Inflammatory macrophage treated with lipopolysaccharide for 4 hours (primary cell): ENCODE data around the gene TLCD2.

Experiments used
- DNase-seq: peaks from one replicate; pipeline ENCODE4 v3.0.0-alpha.2; 2020

Gene TLCD2

DNA sequence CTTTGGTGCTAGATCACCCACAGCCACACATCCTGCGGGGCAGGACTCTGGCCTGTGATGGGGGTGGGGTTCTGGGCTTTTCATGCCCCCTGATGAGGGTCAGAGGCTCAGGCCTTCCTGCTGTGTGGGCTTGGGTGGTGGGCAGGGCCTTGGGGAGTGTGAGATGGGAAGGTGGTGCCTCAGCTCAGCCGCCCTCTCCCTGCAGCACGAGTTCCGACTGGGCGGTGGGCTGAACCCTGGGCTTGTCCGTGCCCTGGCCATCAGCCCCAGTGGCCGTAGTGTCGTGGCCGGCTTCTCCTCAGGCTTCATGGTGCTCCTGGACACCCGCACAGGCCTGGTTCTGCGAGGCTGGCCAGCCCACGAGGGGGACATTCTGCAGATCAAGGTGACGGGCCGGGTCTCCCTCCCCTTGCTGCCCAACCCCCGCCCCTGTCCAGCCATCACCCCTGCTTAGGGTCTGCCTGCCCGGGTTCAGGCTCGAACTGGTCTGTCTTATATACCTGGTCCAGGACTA, 25.7 kb upstream of the TLCD2 start:
- no peak for DNase-seq

- DNase-seq, result no peak
Observed at GRCh38 chr17:1735418-1735817, 25.2 kb upstream of the TLCD2 start.

DNA sequence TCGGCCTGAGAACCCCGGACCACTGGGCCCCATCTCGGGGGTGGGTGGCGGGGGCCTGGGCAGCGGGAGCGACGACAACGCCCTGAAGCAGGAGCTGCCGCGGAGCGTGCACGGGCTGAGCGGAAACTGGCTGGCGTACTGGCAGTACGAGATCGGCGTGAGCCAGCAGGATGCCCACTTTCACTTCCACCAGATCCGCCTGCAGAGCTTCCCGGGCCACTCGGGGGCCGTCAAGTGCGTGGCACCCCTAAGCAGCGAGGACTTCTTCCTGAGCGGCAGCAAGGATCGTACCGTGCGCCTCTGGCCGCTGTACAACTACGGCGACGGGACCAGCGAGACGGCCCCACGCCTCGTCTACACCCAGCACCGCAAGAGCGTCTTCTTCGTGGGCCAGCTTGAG, 23.6 kb upstream of the TLCD2 start:
- no peak for DNase-seq

- no peak for DNase-seq
Observed at GRCh38 chr17:1732833-1733321, 22.7 kb upstream of the TLCD2 start.

- no peak for DNase-seq
Observed at GRCh38 chr17:1732241-1732832, 22.2 kb upstream of the TLCD2 start.

GRCh38 chr17:1731194-1731506, 21.0 kb upstream of the TLCD2 start:
- DNase-seq, result no peak

DNA sequence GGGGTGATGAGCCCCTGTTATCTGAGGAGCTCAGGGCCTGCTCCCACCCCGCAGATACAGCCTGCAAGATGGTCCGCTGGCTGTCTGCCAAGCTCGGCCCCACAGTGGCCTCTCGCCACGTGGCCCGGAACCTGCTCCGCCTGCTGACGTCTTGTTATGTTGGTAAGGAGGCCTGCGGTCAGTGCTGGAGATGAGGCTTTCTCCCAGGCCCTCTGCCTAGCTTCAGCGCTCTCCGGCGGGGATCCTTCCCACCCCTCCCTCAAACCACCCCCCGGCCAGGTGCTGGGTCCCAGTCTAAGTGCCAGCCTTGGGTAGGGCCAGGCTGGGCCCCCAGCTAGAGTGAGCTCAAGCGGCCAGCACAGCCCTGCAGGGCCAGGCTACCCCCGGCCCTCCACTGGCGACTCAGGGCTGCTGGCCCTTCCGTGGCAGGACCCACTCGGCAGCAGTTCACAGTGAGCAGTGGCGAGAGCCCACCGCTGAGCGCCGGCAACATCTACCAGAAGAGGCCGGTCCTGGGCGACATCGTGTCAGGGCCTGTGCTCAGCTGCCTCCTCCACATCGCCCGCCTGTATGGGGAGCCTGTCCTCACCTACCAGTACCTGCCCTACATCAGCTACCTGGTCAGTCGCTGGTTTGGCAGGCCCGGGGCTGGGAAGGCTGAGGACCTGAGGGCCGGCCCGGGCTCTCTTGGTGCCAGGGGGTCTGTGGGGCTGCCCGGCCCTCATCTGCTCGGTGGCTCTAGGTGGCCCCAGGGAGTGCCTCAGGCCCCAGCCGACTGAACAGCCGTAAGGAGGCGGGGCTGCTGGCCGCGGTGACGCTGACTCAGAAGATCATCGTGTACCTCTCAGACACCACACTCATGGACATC, 20.4 kb upstream of the TLCD2 start:
- DNase-seq, result no peak

DNA sequence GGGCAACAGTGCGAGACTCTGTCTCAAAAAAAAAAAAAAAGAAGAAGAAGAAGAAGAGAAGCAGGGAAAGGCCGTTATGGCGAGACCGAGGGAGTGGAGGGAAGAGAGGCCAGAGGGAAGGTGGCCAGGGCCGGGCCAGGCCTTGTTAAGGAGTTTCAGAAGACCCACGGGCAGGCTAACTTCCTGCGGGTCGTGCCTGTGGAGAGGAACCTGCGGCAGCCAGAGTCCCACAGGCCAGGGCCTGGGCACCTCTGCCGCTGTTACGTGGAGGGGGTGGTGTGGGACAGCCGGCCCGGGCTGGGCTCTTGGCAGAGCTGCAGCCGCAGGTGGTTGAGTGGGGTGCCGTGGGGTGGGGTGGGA, 19.8 kb upstream of the TLCD2 start:
- peak; percentile 51 for DNase-seq

GRCh38 chr17:1727876-1728630, 17.9 kb upstream of the TLCD2 start:
- DNase-seq, result no peak

DNA sequence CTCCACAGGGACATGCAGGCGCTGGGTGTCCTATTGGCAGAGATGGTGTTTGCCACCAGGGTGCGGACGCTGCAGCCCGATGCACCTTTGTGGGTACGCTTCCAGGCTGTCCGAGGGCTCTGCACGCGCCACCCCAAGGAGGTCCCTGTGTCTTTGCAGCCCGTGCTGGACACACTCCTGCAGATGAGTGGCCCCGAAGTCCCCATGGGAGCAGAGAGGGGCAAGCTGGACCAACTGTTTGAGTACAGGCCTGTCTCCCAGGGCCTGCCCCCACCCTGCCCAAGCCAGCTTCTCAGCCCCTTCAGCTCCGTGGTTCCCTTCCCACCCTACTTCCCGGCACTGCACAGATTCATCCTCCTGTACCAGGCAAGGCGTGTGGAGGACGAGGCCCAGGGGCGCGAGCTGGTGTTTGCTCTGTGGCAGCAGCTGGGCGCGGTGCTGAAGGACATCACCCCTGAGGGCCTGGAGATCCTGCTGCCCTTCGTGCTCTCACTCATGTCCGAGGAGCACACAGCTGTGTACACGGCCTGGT, 17.1 kb upstream of the TLCD2 start:
- DNase-seq, result no peak

GRCh38 chr17:1726626-1727257, 16.6 kb upstream of the TLCD2 start:
- no peak for DNase-seq

GRCh38 chr17:1725642-1726511, 15.7 kb upstream of the TLCD2 start:
- no peak for DNase-seq

DNA sequence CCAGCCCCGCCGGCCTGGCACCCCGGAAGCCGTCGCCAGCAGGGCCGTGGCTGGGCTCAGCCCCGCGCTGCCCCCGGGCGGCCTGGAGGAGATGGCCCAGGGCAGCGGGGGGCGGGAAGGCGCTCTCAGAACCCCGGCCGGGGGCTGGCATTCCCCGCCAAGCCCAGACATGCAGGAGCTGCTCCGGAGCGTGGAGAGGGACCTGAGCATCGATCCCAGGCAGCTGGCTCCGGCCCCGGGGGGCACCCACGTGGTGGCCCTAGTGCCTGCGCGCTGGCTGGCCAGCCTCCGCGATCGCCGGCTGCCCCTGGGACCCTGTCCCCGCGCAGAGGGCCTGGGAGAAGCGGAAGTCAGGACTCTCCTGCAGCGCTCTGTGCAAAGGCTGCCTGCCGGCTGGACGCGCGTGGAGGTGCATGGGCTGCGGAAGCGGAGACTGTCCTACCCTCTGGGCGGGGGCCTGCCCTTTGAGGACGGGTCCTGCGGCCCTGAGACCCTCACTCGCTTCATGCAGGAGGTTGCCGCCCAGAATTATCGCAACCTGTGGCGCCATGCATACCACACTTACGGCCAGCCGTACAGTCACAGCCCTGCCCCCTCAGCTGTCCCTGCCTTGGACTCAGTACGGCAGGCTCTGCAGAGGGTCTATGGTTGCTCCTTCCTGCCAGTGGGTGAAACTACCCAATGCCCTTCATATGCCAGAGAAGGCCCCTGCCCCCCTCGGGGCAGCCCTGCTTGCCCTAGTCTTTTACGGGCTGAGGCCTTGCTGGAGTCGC, 14.9 kb upstream of the TLCD2 start:
- peak; percentile 52 for DNase-seq

- DNase-seq, result peak; percentile 84
Observed at GRCh38 chr17:1724351-1724868, 14.2 kb upstream of the TLCD2 start, which contains the start of gene WDR81. Gene WDR81 (plus strand): TSS chr17:1724704. CDS start chr17:1724960, 256 bp downstream.

GRCh38 chr17:1722022-1722421, 11.8 kb upstream of the TLCD2 start:
- peak; percentile 65 for DNase-seq

DNA sequence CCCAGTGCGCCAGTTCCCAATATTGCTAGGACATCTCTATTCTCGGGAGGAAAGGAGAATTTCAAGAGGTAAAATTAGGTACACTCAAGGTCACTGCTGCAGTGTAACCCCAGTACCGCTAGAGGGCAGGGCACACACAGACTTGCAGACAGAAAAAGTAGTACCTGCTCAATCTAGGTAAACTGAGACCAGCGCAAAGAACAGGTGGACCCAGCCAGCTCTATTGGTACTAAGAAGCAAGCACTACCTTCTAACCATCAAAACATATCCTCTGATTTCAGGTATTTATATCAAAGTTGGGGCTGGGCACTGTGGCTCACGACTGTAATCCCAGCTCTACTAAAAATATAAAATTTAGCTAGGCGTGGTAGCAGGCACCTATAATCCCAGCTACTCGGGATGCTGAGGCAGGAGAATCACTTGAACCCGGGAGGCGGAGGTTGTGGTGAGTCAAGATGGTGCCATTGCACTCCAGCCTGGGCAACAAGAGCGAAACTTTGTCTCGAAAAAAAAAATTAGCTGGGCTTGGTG, 10.7 kb upstream of the TLCD2 start:
- DNase-seq, result peak; percentile 52

GRCh38 chr17:1718362-1719165, 8.4 kb upstream of the TLCD2 start:
- peak; percentile 28 for DNase-seq

GRCh38 chr17:1716912-1717695, 6.9 kb upstream of the TLCD2 start:
- peak; percentile 99 for DNase-seq
